NCI-H82 treated with DMSO at 0.1 percent for 48 hours (cell line): ENCODE data around the gene RUNX1.

Experiments
- DNase-seq: peaks from one replicate; lab custom pipeline; 2025; ENCODE audit not compliant: unreplicated experiment; lab: John Stamatoyannopoulos, UW

RUNX1 gene

DNA sequence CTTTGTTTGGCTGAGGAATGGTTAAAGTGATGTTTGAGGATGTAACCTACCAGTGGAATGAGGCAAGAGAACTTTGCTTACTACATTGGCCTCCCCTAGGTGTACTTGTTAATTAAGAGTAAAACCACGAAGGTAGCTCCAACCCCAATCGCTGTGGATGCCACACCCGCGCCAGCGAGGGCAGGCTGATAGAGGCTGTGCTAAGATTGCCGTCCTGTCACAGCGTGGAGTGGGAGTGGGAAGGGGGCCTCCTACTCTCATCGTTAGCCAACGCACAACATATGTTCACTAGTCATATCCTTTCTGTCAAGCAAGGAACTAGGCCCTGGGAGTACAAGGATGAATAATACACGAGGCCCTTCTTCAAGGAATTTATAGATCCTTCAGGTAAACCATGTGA is 99.6 kb downstream of the RUNX1 start:
- no peak for DNase-seq

DNA sequence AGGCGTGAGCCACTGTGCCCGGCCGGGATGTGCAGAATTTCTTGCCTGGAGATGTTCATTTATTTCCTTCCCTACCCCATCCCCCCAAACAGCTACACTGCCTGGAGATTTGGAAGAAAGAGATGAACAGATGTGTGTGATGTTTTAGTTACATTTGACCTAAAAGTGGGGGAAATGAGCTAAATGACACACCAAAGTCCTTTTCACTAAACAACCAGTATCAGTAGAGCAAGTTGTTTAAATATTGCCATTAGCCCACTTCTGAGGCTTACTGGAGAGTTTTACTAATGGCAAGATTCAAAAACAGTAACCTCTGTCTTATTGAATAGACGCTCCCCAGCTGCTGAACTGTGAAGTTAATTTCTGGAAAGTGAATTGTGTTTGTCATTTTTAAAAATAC is 100.1 kb downstream of the RUNX1 start:
- no peak for DNase-seq

DNA sequence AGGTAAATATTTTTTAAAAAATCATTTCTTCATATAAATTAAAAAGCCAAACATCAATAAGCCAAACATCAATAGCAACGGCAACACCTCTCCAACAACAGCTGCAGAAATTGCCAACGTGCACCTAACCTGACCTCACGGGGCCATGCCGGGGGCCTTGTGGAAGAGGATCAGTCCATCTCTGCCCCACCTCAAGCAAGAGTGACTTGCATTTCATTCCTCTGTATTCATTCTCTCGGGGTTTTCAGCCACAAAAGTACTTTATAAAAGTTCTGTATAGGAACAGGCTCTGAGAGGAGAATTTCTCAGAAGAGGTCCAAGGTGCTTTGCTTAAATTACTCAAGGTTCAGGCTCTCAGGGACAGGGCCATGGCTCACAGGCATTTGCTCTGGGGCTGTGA is 100.9 kb downstream of the RUNX1 start:
- DNase-seq, result no peak

DNA sequence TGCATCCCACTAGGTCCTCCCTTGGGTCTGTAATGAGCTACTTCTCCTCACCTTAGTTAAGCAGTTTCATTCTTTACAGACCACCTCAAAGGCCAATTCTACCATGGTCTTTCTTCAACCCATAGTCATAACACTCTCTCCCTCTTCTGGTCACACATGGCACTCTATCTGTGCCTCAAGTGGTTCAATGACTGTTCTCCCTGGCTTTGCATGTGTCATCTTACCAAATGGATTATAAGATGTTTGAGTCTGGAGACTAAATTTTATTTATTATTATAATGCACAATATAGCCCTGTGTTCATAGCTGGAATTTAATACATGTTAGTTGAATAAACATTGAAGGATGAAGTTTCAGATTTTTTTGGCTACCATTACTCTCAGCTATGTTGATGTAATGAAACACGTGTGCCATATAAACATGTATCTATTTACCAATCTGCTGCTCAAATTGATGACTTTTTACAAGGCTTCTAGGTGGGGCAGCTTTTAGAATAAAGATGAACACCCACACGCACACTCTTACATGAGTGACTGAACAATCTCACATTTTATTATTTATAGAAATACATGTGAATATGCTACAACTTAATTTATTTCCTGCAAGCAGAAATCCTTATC is 102.1 kb downstream of the RUNX1 start:
- no peak for DNase-seq

DNA sequence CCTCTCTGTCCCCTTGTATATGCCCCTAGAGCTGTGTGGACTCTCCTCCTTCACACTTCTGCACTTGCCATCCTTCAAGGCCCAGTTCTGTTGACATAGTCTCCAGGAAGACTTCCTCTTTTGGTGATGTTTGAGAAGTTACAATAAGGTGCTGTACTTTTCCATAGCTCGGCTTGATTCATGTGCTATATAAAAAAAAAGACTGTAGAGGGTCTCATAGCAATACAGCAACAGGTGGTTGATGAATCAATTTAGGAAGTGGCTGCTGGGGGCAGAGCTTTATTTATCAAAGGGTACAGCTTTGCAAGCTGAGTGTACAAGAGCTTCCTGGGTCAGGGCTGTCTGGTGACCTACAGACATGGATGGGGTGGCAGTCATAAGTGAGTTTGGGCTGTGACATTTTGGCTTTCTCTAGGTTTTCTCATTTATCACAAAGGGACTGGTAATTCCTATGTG is 102.7 kb downstream of the RUNX1 start:
- DNase-seq, result no peak

DNA sequence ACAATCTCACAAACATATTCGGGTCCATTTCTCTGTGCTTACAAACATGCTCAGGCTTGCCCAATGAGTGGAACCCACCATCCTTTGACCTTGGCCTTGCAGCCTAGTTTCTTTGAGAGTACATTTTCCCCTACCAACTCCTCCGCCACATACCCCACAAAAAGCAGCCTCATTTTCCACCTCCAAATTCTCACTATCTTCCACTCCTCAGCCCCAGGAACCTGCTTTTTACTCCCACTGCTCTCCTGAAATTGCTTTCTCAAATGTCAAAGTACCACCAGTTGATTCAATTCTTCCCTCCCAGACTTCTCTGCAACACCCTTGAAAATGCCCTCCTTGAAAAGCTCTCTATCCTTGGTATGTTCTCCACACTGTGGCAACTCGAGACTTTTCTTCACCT is 103.8 kb downstream of the RUNX1 start:
- DNase-seq, result no peak

DNA sequence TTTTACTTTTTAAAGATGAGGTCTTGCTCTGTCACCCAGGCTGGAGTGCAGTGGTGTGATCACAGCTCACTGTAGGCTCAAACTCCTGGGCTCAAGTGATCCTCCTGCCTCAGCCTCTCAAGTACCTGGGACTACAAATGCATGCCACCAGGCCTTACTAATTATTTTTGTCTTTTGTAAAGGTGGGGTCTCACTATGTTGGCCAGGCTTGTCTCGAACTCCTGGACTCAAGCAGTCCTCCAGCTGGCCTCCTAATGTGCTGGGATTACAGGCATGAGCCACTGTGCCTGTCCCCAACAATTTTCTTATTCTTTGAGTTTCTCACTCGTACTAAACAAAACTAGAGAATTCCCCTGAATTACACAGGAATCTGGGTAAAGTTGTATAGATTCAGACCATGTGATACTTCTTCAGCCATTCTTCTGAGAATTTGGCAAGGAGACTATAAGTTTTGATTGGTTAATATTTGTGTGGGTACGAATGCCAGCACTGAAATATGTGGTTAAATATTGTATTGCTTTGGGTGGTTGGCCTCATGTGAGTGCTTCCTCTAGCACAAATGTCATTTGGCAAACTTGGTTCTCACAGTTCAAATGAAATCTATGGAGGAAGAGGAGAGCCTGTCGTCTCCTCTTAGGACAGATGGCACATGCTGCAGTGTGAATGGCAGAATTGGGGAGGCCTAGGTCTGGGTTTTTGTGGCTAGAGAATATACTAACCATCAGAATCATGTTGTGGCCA is 104.9 kb downstream of the RUNX1 start:
- DNase-seq, result no peak

DNA sequence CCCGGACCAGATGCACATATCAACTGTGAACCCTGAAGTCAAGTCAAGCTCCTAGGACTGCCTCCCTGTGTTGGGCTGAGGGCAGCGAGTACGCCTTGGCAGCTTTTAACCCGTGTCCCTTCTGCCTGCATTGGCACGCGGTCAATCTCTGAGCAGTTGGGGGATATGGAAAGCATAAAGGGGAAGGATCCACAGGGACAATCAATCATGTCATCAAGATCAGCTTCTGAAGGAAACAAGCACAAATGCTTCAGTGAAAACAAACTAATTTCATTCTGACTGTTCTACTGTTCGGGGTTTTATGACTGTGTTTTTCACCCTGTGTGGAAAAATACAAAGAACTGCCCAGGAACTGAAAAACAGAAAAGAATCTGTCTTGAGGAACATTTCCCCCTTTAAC is 106.2 kb downstream of the RUNX1 start:
- no peak for DNase-seq

DNA sequence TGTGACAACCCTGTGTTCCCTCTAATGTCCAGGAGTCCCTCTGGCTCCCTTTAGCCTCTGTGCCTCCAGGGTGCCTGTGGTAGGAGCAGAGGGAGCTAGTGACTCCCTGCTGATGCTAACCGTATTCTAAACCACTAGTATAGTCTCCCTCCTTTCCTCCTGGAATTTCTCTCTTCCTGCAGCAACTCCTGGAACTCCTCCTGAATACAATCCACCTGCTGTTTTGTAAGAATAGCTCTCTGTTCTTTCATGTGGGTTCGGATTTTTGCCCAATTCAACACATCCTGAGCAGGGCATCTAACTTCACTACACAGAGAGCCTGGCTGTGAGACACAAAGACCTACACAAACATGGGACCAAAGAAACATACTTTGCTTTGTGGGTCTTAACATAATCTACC is 107.9 kb downstream of the RUNX1 start:
- DNase-seq, result no peak

DNA sequence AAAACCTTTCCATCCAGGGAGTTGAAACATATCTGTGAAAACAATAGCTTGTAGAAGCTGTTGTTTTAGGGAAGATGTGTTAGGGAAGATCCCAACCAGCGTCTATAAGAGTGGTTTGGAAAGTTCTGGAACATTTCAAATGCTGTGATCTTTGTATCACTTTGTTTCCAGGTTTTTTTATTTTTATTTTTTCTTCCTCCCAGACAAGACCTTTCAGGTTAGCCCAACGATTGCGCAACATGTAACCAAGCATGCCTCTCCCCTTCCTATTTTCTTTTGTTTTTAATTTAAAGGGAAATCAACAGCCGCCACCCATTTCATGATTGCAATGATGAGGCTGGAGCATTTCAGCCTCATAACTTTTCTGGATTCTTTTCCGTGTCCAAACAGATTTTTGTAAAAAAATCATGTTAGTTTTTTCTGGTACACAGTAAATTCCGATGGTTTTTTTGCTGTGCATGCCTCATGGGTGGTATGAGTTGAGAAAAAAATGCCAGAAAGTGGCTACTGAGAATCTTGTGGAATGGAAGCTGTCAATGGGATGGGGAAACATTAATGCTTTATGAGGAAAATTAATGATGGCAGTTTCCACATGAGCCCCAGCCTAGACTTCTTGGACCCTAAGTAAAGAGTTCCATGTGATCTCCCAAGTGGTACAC is 109.3 kb downstream of the RUNX1 start:
- no peak for DNase-seq

DNA sequence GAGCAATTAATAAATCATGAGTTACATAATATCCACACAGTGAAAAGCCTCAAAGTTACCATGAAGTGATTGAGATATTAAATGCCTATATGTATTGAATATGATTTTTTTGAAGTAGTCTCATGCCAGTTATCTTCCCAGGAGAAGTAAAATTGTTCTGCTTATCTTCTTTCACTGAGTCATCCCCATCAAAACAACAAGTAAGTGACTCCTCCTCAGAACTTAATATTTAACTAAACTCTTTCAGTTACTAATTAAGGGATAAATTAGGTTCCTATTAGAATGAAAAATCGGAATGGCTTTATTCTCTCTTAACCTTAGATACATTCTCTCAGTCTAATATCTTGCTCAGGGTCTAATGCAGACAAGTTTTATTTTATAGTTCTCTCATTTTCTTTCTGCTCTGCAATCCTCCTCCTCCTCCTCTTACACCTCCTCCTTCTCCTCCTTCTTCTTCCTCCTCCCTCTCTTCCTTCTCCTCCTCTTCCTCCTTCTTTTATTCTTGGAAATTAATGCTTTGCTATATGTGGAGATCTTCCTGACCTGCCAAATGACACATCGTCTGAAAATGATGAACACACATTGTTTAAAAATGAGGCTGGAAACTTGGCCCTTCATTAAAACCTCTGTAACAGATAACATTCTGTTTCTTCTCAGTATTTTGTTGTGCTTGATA is 110.9 kb downstream of the RUNX1 start:
- no peak for DNase-seq

DNA sequence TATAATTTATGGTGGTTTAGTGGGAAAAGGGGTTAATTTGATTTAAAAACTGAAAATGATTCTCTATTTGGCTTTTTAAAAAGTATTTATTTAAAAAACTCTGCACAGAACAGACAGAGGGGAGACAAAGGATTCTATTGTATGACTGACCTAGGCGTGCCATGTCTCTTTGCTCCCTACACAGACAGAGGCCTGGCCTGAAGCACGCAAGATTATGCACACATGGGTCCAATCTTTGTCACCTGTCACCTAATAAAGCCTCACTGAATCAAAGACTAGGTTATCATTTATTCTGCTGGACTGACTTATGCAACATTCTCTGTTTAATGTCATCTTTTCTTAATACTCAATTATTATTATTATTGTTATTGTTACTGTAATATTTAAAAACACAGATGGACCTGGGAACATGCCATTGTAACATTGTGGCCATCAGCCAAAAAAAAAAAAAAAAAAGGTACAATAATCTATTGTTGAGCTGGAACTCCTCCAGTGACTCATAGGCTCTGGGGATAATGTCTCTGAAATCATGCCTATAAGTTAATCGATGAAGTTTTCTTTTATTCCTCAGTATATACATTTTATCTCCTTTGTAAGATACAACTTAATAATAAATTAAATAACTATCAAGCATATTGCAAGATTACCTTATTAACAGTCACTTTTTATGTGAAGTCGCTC is 112.1 kb downstream of the RUNX1 start:
- no peak for DNase-seq

DNA sequence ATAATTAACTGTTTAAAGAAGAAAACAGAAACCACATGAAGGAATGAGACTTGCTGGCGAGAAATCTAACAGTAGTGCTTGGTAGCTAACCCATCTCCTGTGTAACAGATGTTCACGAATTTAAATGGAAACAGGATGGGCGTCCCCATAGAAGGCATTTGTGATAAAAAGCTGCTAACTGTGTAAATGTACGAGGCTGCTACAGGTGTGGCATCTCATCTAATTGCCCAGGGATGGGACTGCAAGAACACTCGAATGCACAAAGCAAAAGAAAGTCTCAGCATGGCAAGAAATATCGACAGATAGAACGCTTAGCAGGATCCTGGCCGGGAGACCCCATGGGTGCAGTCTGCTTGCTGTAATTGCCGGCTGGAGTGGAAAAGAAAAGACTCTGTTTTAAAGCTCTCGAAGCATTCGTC is 112.7 kb downstream of the RUNX1 start:
- no peak for DNase-seq

DNA sequence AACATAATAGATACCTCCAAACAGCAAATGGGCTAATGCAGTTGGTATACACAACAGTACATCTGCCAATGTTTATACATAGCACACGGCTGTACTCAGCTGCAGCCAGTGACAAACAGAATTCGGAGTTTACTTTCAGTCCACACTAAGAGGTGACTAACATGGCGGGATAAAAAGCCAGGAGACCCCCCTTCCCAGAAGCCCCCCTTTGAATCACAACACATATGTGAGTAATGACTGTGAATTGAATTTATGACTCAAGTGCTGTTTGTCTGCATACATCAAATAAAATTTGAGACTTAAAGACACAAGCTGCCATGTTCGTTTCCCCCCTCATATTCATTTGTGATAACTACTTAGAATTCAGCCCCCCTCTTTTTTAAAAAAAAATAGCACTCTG is 113.2 kb downstream of the RUNX1 start:
- DNase-seq, result no peak

DNA sequence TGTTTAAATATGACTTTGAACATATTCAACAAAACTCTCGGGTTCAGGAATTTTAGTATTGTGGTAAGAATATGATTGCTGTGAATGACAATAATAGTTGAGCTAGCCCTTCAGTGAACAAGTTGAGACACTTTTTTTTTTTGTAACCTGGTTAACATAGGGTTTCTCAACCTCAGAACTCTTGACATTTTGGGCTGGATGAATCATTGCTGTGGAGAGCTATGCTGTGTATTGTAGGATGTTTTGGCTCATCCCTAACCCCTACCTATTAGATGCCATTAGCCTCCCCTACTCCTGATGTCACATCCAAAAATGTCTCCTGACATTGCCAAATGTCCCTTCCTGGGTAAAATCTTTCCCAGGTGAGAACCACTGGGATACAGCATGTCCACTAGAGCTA is 113.7 kb downstream of the RUNX1 start:
- no peak for DNase-seq

DNA sequence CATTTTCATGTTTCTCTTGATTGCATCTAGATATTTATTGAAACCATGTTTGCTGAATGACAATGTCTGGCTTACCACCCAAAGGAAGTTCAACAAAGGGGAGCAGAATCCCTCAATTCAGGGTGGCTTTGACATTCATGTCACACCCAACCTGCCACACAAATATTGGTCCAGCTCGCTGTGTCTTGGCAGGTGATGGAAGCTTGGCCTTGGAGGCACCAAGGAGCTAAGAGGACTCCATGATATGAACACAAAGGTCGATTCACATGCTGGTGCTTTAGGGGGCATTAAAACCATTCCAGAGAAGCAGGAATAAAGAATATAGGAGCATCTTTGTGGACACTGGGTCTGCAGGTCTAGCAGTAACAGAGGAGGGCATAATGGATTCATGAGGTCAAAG is 114.8 kb downstream of the RUNX1 start:
- DNase-seq, result no peak

DNA sequence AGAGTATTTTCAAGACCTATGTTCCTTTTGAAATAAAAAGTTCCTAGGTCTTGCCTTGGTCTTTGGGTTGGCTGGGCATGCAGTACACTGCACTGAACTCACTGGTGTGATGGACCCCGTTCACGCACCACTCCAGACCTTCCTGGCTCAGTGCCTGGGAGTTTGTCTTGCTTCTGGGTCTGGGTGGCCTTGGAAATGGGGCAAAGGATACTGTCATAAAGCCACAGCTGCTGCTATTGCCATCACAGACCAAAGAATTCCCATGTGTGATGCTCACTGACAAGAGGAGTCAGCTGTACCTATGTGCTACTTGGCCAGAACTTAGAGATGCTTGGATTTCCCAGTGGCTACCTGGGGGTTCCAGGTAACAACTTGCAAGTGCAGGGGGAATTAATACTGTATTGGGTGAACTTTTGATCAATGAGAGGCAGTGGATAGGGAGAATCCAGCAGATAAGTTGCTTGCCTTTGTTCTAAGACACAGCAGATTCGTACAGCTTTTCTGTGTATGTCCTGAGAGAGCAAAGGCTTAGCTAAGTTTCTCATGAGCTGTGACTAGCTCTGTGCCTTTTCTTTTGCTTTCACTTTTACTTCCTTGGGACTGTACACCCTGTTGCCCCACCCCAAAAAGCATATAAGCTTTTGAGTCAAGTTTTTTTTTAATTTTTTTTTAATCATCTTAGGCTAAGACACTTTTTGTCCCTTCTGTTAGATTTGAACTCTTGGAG is 115.3 kb downstream of the RUNX1 start:
- no peak for DNase-seq

DNA sequence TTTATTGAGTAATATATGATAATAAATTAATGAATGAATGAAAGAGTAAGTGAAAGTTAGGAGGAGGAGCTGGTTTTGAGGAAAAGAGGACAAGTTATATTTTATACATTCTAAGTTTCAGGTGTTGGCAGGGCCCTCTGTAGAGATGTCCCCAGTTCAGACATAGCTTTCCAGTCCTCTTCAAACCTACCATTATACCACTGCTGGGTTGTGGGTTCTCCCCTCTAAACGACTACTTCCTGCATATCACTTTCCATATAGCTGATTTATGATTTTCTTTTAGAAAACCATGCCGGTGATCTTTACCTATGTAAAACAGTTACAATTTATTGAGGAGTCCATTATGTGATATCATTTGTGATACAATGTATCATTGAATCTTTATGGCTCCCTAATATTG is 116.9 kb downstream of the RUNX1 start:
- no peak for DNase-seq

DNA sequence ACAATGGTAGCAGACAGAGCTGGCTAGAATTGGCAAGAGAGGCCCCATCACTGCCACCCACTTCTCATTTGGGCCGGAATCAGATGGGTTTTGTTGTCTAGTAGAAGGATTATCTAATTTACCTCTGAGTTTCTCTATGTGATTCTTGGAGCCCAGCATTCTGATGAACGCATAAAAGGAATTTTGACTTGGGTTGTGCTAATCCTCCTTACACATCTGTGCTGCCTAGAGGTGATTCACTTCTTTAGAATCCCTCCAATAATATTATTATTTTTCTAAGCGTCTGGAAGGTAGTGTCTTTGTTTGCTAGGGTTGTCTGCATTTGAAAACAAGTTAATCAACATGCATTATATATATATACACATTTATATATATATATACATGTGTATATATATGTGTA is 118.1 kb downstream of the RUNX1 start:
- DNase-seq, result no peak

DNA sequence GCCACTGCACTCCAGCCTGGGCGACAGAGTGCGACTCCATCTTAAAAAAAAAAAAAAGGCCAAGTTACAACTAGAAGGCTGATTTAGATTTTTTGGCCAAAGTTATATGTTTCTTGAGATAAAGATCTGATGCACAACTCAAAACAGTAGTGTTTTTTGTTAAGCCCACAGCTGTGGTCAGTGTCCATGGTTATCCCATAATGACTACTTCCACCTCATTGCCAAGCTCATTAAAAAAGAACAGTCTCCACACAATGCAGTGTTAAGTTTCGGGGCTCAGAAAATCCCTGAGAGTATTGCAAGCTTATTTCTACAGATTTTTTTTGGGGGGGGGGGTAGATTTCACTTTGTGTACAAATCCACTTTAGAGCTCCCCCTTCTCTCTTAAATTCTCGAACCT is 120.5 kb downstream of the RUNX1 start:
- no peak for DNase-seq

DNA sequence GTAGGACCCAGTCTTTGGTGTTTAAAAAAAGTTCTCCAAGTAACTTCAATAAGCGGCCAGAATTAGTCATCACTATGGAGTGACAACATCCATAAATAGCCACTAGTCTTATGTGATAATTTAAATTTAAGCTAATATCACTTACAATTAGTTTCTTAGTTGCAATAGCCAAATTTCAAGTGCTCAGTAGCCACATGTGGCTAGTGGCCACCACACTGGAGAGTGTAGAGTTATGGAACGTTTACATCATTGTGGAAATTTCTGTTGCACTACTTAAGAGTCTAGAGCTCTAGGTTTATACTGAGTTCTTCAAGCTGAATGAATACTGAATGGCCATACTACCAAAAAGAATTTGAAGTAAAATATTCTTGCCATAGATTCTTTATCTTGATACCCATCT is 121.1 kb downstream of the RUNX1 start:
- no peak for DNase-seq
